Measurements from ENCODE around the gene KIAA0930.

GRCh38 chr22:45280587-45280980 lies 39.9 kb upstream of the KIAA0930 start:
- no peak for TF ChIP-seq CTCF (IDR thresholded peaks at IDR 0.05)
- no peak for TF ChIP-seq POLR2A (IDR thresholded peaks at IDR 0.05)

All from testis (tissue), 2 donors.